GM19468 (cell line): ENCODE data around the gene MAN1B1.
"Not testable (repeated sequence)": the region's sequence is repeated elsewhere in the genome, so short reads cannot be mapped to it uniquely, and the experiment has no call there.

Experiments used
- ATAC-seq: cut with Tn5 transposase; IDR thresholded peaks from one replicate; pipeline ENCODE4 v1.9.1; 2021; ENCODE audit warnings: mild to moderate bottlenecking, moderate library complexity, moderate number of reproducible peaks; ENCODE audit not compliant: unreplicated experiment; ENCODE audit errors: extremely low read depth

MAN1B1 gene

GRCh38 chr9:137052293-137052692 lies 34.5 kb upstream of the MAN1B1 start:
- no peak for ATAC-seq

DNA sequence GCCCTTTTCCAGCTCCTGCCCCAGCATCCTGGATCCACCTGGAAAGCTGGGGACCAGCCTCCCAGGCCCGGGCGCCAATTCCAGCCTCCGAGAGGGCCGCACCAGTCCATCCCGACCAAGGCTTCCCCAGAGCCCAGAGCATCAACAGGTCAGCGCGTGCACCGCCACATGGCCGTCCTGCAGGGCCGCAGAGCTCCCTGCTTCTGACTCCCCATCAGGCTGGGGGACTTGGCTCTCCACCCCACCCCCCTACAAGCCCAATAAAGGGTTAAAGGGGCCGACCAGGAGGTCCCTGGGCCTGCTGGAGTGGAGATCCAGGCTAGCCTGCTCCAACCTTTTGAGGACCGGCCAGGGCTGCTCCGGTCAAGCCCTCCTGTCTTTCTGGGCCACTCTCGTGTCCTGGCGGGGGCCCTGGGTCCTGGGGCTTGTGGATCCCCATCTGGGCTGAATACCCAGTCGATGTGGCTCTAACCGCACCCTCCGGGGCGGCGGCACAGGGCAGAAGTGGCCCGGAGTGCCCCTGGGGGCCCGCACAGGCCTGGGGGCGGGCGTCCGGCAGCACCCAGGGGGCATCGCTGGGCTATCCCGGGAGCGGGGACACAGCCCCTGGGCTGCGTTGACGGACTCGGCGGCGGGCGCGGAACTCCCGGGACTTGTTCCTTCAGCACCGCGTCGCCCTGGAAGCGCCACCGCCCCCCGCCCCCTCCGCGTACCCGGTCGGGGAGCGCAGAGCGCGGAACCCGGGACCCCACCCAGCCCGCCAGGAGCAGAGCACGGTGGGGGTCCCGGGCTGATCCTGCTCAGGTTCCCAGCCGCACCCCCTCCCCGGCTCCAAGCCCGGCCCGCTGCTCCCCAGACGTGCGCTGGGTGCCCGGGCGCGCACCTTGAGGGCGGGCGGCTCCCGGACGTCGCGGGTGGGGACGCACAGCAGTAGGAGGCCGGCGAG lies 33.5 kb upstream of the MAN1B1 start:
- ATAC-seq = no peak

DNA sequence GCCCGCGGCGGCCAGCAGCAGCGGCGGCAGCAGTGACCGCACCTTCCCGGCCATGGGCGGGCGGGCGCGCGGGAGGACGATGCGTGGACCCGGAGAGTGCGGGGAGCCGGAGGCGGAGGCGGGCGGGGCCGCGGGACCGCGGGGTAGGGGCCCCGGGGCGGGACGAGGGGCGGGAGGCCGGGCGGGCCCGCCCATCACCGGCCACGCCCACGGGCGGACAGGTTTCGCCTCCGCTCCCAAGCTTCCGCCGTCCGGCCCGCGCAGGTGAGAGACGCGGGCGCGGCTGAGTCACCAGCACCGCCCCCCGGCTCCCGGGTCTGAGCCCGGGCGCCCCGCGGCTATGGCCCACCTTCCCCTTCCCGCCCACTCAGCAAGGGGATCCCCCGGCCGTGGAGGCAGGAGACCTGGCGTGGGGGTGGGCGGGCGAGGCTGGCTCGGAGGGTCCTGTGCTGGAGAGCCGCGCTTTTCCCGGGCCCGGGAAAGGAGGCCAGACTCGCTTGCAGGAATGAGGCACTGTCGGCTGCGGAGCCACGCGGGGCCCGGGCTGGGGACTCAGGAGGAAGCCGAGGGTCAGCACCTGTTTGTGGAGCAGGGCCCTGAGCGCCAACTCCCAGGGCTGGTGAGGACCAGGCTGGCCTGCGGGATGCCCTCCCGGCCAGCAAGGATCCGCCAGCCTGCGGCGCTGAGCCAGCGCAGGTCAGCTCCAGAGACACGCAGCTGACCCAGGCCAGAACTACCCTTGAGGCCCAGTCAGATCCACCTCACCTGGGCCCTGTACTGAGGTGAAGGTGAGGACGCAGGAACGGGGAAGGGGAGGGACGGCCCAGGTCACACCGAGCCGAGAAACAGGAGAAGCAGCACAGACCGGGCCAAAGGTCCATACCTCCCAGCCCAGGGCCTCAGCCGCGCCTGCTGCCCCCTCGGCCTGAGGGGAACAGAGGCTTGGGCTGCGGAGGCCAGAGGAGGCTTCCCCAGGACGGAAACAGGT lies 32.5 kb upstream of the MAN1B1 start, which contains the start of gene ENTPD2:
ENTPD2 (minus strand) TSS at position 118 of the 988 bp plus-strand sequence; CDS start at position 54, 64 bp downstream.
- no peak for ATAC-seq

DNA sequence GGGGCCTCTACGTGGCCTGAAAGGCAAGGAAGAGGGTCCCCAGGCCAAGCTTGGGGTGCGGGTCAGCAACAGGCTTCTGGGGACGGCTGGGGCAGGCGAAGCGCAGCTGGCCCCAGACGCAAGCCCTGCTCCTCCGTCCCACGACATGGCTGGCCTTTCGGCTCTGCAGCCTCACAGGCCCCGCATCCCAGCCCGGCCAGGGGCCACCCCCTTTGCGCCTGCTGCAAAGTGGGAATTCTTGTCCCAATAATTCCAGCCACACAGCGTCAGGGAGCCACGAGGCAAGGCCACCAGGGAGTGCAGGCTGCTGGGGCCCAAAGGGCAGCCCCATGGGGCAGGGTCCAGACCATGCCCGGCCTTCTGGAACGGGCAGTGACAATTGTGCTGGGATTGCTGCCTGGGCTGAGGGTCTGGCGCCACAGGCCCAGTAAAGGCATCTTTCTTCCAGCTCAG lies 31.8 kb upstream of the MAN1B1 start:
- ATAC-seq = no peak

DNA sequence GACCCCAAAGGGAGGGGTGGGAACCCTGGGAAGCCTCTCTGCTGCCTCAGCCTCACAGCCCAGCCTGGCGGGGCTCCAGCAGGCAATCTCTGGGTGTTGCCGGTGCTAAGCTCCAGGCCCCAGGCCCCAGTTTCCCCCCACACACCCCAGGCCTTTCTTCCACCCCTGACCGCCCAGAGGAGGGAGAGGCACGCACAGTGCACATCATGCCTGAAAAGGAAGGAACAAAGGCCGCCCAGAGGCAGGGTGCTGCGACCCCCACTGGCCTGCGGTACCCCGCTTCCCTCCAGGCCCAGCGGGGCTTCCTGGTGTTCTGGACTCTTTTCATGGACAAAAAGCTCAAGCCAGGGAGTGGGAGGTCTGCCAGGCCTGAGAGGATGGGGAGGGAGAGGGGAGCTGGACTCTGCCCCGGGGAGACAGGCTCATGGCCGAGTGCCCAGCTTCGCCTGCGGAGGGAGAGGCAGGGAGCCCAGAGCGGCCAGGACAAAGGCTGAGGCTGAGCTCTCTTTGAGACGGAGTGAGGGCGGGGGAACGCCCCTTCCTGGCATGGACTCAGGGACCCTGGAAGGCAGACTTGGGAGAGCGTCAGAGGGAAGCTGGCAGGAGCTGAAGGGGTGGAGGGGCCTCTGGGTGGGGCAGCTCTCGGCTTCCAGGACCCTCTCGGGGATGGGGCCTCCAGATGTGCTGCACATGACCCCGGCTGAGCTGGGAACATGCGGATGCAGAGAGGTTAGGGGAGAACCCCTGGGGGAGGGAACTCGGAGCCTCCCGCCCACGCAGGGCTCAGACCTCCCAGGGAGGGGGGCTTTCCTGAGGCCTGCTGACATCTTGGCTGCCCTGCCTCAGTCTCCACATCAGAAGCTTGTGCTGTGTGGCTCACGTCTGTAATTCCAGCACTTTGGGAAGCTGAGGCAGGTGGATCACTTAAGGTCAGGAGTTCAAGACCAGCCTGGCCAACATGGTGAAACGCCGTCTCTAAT lies 31.1 kb upstream of the MAN1B1 start:
- ATAC-seq = no peak

GRCh38 chr9:137056739-137057415 lies 29.9 kb upstream of the MAN1B1 start:
- ATAC-seq = no peak

- no peak for ATAC-seq
These were observed 29.2 kb upstream of the MAN1B1 start for GRCh38 chr9:137057545-137057944.

GRCh38 chr9:137058521-137059234 lies 28.1 kb upstream of the MAN1B1 start:
- ATAC-seq = no peak

DNA sequence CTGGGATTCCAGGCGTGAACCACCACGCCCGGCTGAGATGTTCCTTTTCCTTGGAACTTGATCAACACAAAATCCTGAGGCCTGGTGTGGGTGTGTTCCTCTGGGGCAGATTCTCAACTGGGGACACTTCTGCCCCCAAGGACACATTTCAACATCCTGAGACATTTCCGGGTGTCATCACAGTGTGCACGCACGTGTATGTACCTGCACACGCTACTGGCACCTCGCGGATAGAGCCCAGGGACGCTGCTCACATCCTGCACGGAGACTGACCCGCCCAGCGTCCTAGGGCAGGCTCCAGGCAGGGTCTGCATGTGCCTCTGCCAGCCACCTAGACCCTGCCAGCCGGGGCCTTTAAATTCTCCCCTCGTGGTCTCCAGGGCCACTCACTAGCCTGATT lies 24.4 kb upstream of the MAN1B1 start:
- ATAC-seq = no peak

DNA sequence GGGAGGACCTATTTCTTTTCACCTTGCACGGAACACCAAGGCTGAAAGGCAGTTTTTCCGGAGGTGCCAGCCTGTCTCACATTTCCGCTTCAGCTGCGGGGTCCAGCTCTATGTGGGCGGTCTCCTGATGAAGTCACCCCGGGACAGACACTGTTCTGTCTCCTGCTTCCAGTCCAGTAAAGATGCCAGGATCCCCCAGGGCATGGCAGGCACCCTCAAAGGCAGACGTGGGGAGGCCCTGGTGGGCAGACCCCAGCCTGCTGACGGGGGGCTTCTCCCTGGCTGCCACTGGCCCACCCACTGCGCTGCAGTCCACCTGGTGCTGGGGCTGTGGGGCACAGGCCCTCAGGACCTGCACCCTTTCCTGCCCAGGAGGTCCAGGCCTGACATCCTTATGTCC lies 24.0 kb upstream of the MAN1B1 start:
- ATAC-seq = not testable (repeated sequence)

DNA sequence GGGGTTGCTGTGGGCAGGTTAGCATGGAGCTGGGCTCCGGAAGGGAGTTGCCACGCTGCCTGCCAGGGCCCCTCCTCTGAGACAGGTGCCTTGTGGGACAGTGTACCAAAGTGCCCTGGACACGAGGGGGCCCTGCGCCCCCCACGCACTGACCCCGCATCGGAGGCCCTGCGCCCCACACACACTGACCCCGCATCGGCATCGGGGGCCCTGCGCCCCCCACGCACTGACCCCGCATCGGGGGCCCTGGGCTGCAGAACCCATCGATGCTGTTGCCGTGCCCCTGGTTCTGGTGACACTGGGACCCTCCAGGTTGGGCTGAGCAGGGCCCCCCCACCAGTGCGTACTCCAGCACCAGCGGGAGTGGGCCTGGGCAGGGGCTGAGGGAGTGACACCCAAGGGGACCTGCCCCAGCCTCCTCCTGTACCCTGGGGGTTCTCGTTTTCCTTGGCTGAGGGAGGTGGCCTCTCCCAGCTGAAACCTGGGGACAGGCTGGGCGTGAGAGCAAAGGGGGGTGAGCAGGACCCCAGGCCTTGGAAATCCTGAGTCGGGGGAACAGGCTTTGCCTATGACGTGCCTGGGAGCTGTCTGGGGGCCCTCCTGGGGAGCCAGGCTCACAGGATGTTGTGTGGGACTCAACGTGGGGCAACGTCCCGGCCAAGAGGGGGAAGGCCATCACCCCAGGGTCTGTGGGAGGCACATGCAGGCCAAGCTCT lies 23.3 kb upstream of the MAN1B1 start:
- no peak for ATAC-seq

- no peak for ATAC-seq
These were observed 22.5 kb upstream of the MAN1B1 start for GRCh38 chr9:137064027-137064879.

DNA sequence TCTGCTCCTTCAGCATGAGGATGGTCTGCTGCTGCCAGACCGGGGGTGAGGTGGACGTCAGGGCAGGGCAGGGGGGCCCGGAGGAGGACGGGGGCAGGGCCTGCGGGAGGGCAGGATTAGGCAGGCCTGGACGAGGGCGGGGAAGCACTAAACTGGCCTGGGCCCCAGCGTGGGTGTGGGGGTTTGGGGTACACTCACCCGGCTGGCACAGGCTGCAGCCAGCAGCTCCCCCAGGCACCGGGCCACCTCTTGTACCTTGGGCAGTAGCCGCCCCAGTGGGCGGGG lies 22.0 kb upstream of the MAN1B1 start:
- ATAC-seq = no peak

- no peak for ATAC-seq
These were observed 21.3 kb upstream of the MAN1B1 start for GRCh38 chr9:137065336-137065967.

- no peak for ATAC-seq
These were observed 20.5 kb upstream of the MAN1B1 start for GRCh38 chr9:137066096-137066861.
